ENCODE measurements around the gene FCSK.

The FCSK gene

DNA sequence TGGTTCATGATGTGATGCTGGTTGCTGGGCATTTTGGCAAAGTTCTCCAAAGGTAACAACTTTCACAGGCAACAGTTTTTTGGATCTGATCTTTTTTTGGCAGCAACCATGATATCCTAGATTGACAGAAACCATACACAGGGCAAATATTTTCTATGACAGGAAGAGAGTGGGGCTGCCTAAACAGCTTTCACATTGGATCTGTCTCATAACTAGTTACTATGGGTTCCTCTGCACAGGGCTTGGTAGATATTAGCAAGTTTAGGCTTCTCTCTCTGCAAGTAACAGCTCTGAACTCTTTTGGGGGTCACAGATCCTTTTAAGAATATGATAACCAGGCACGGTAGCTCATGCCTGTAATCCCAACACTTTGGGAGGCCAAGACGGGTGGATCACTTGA, 40.4 kb downstream of the FCSK start:
- H3K27ac ChIP-seq = no peak overlapping the region
- TF ChIP-seq, protein P1, sequence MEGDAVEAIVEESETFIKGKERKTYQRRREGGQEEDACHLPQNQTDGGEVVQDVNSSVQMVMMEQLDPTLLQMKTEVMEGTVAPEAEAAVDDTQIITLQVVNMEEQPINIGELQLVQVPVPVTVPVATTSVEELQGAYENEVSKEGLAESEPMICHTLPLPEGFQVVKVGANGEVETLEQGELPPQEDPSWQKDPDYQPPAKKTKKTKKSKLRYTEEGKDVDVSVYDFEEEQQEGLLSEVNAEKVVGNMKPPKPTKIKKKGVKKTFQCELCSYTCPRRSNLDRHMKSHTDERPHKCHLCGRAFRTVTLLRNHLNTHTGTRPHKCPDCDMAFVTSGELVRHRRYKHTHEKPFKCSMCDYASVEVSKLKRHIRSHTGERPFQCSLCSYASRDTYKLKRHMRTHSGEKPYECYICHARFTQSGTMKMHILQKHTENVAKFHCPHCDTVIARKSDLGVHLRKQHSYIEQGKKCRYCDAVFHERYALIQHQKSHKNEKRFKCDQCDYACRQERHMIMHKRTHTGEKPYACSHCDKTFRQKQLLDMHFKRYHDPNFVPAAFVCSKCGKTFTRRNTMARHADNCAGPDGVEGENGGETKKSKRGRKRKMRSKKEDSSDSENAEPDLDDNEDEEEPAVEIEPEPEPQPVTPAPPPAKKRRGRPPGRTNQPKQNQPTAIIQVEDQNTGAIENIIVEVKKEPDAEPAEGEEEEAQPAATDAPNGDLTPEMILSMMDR (conservative IDR thresholded peaks at IDR 0.05) = no peak

DNA sequence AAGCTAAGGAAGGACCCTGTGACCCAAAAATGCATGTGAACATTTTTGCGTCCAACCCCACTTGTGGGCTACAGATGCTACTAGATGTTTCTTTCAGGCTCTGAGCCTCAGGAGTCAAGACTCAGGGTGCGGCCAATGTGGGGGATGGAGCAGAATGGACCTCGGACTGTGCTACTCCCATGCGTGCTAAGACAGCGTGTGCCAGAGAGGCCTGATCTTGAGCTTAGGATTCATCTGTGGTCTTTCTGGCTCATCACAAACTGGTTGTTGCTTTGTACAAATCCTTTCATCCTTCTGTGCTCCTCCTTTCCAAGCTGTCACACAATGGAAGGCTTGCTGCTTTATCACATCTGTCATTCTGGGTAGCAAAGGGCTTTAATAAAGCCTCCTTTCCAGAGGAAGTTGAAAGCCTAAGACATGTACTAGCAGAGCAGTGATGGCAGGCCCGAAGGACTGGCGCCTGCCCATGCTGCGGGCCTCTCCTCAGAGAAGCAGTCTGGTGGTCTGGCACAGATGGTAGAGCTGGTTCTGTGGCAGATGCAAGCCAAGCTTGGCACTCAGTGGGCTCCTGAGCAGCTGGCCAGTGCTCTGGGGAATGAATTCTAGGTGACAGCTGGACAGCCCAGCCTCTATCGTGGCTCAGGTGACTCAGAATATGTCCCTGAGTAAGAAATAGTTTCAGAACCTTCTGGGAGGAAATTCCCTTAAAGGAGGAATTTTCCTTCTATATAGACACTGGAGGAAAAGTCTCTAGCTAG, 41.2 kb downstream of the FCSK start:
- H3K27ac ChIP-seq = no peak overlapping the region
- TF ChIP-seq, protein P1 (conservative IDR thresholded peaks at IDR 0.05) = no peak

DNA sequence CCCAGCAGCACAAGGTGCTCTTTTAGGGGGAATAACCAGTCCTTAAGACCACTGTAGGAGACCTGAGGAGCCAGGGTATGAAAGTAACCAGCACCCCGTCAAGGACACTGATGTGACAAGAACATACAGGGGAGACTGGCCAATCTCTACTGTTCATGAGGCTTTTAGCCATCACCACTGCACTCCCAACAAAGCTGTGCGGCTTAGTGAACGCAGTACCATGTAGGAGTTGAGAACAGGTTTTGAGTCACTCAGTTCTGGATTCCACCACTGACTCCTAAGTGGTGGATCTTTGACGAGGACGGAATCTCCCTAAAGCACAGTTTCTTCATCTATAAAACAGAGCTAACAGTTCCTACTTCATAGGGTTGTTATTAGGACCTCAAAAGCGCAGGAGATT, 42.1 kb downstream of the FCSK start:
- H3K27ac ChIP-seq = no peak overlapping the region
- TF ChIP-seq, protein P1 (conservative IDR thresholded peaks at IDR 0.05) = no peak

DNA sequence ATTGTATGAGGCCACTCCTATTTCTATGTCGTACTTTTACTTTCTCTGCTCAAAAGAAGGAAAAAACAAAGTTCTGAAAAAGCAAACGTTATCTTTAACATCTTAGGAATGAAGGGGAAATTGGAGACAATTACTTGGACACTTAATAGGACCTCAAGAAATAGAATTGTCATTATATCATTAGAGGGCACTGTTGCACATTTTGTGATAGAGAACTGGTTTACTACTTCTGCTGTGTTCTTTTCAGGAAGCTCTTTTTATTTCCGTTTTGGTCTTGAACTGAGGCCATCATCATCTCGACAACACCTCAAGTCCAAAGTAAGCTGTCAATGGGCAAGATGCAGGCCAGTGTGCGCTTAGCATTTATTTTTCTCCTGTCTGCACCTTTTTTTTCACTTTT, 54.4 kb downstream of the FCSK start:
- H3K27ac ChIP-seq = 0 out of 2 replicates have a peak overlapping the region, but pooled peaks have one; percentile 27
- TF ChIP-seq, protein P1 (conservative IDR thresholded peaks at IDR 0.05) = peak; percentile 50

DNA sequence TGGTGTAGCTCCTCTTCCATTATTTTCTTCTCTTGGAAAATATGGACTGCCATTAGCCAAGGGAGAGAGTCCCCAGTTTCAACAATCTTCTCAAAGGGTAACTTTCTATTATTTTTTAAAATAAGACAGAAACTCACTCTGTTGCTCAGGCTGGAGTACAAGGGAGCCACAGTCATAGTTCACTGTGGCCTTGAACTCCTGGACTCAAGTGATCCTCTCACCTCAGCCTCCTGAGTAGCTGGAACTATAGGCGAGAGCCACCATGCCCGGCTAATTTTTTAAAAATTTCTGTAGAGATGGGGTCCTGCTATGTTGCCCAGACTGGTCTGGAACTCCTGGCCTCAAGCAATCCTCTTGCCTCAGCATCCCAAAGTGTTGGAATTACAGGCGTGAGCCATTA, 55.8 kb downstream of the FCSK start:
- no peak overlapping the region for H3K27ac ChIP-seq
- TF ChIP-seq, protein P1 (conservative IDR thresholded peaks at IDR 0.05) = no peak

DNA sequence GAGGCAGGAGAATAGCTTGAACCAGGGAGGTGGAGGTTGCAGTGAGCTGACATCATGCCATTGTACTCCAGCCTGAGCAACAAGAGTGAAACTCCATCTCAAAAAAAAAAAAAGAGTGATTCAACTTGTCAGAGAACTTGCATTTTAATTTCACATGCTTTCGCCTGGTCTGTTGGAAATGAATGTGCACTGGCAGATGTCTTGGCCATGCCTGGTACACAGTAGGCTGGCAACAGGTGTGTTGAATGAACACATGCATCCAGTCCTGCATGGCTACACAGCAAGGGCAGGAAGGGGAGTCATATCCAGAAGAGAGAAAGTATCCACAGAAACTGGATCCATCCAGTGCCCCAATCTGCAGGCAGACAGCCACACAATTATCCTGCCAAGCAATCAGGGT, 57.4 kb downstream of the FCSK start:
- no peak overlapping the region for H3K27ac ChIP-seq
- TF ChIP-seq, protein P1 (conservative IDR thresholded peaks at IDR 0.05) = no peak

DNA sequence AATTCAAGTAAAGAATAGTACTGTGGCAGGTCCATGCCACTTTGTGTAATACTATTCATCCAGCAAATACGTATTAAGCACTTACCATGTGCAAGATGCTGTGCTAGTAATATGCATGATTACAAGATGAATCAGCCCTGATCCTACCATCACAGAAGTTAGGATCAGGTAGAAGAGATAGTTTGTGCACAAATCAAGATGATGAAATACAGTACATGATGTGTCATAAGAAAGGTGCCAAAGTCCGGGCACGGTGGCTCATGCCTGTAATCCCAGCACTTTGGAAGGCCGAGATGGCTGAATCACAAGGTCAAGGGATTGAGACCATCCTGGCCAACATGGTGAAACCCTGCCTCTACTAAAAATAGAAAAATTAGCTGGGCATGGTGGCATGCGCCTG, 58.1 kb downstream of the FCSK start:
- no peak overlapping the region for H3K27ac ChIP-seq
- TF ChIP-seq, protein P1 (conservative IDR thresholded peaks at IDR 0.05) = no peak
